ENCODE measurements around the gene FANCC. TPM values are rescaled to one million over a fixed set of nuclear protein-coding genes. Genes with fewer than 3 reads are reported as not detected.

The FANCC gene
- total RNA-seq, 1 donor from 2014 or later: 7.9 TPM

- Histone ChIP-seq H3K9ac (ENCODE audit: low read length) (no peak overlapping the region), H3K4me1 (ENCODE audit: insufficient read depth, low read length) (peaks cover 5% of the 10 kb centered on the region), H3K79me2 (ENCODE audit: insufficient read depth, low read length) (peaks cover 99% of the 10 kb centered on the region), H4K20me1 (ENCODE audit: insufficient read depth, low read length) (peaks cover 98% of the 10 kb centered on the region), H3K9me3 (ENCODE audit: insufficient read depth, low read depth, low read length) (no peaks in the 10 kb centered on the region), H3K4me2 (ENCODE audit: low read length) (no peak overlapping the region), H3K4me3 (ENCODE audit: insufficient read depth, low read depth, low read length) (no peak overlapping the region), H2AFZ (ENCODE audit: low read depth, low read length) (no peak overlapping the region), H3K36me3 (ENCODE audit: insufficient read depth, low read length) (peaks cover 48% of the 10 kb centered on the region), H3K27me3 (ENCODE audit: insufficient read depth, low read length) (no peaks in the 10 kb centered on the region), H3K27ac (ENCODE audit: low read depth, low read length) (peak overlapping the region; percentile 0)
- no peak overlapping the region for H3K27ac Mint-ChIP-seq (ENCODE audit: unreplicated experiment)
- H3K4me1 Mint-ChIP-seq (ENCODE audit: low read depth, unreplicated experiment): peaks cover 25% of the 10 kb centered on the region
- no peak overlapping the region for H3K4me3 Mint-ChIP-seq (ENCODE audit: unreplicated experiment)
- no peak for FAIRE-seq
- no peaks in the 10 kb centered on the region for H3K9me3 Mint-ChIP-seq (ENCODE audit: unreplicated experiment)
- TF ChIP-seq CTCF (IDR thresholded peaks at IDR 0.05; ENCODE audit: insufficient read depth, low read depth, low read length): no peak
- no peak for TF ChIP-seq EZH2 (IDR thresholded peaks at IDR 0.05; ENCODE audit: insufficient read depth, low read length)
- no peak for DNase-seq (ENCODE audit: low read depth)
- H3K27me3 Mint-ChIP-seq (ENCODE audit: low read depth, unreplicated experiment): no peaks in the 10 kb centered on the region
- H3K36me3 Mint-ChIP-seq (ENCODE audit: low read depth, unreplicated experiment): peaks cover 18% of the 10 kb centered on the region
Observed at GRCh38 chr9:95065224-95065623, 252.3 kb downstream of the FANCC start.

- no peak for FAIRE-seq
- H3K27me3 ChIP-seq (ENCODE audit: insufficient read depth, low read length): no peaks in the 10 kb centered on the region
- H3K4me1 ChIP-seq (ENCODE audit: insufficient read depth, low read length): peaks cover 22% of the 10 kb centered on the region
Observed at GRCh38 chr9:95063300-95063699, 254.2 kb downstream of the FANCC start.

More at GRCh38 chr9:95063300-95063699, 254.2 kb downstream of the FANCC start:
- no peak overlapping the region for H3K27ac ChIP-seq (ENCODE audit: low read depth, low read length)
- no peak overlapping the region for H2AFZ ChIP-seq (ENCODE audit: low read depth, low read length)
- H3K79me2 ChIP-seq (ENCODE audit: insufficient read depth, low read length): peaks cover 99% of the 10 kb centered on the region
- no peaks in the 10 kb centered on the region for H3K9me3 Mint-ChIP-seq (ENCODE audit: unreplicated experiment)
- no peak overlapping the region for H3K9ac ChIP-seq (ENCODE audit: low read length)
- TF ChIP-seq EZH2 (IDR thresholded peaks at IDR 0.05; ENCODE audit: insufficient read depth, low read length): no peak
- TF ChIP-seq CTCF (IDR thresholded peaks at IDR 0.05; ENCODE audit: insufficient read depth, low read depth, low read length): no peak
- no peaks in the 10 kb centered on the region for H3K27me3 Mint-ChIP-seq (ENCODE audit: low read depth, unreplicated experiment)
- H3K27ac Mint-ChIP-seq (ENCODE audit: unreplicated experiment): no peak overlapping the region
- no peak overlapping the region for H3K4me3 Mint-ChIP-seq (ENCODE audit: unreplicated experiment)
- H3K36me3 ChIP-seq (ENCODE audit: insufficient read depth, low read length): peaks cover 37% of the 10 kb centered on the region
- H3K4me2 ChIP-seq (ENCODE audit: low read length): no peak overlapping the region
- no peak for DNase-seq (ENCODE audit: low read depth)
- no peaks in the 10 kb centered on the region for H3K9me3 ChIP-seq (ENCODE audit: insufficient read depth, low read depth, low read length)
- H4K20me1 ChIP-seq (ENCODE audit: insufficient read depth, low read length): peaks cover 98% of the 10 kb centered on the region
- peaks cover 9% of the 10 kb centered on the region for H3K36me3 Mint-ChIP-seq (ENCODE audit: low read depth, unreplicated experiment)
- peaks cover 41% of the 10 kb centered on the region for H3K4me1 Mint-ChIP-seq (ENCODE audit: low read depth, unreplicated experiment)
- H3K4me3 ChIP-seq (ENCODE audit: insufficient read depth, low read depth, low read length): no peak overlapping the region
